Stimulated activated CD8-positive, alpha-beta memory T cell treated with anti-CD3 and anti-CD28 coated beads, Interleukin-7, amount 100 ng/mL, for 4 hours (primary cell): ENCODE results near the gene HUS1B.
"Not testable (repeated sequence)": the region's sequence is repeated elsewhere in the genome, so short reads cannot be mapped to it uniquely, and the experiment has no call there.

Experiments used
- DNase-seq, 2 donors: peaks; one replicate each; pipeline ENCODE4 v3.0.0-alpha.2; 2020; ENCODE audit warnings: low read depth in 2 of 2

The HUS1B gene

DNA sequence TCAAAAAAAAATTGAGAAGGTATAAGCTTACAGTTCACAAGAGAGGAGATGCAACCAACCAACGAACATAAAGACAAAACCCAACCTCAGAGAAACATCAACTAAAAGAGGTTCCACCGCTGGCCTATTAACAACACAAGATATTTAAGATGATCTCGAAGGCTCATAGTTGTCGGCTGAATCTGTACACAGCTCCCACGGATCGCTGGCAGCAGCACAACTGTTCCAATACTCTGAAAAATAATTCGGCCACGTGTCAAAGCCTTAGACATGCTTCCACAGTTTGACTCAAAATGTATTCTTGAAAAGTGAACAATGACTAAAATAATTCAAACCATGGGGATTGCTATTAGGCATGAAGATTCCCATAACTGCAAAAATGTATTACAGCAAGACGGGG lies 22.4 kb upstream of the HUS1B start:
- no peak for DNase-seq

DNA sequence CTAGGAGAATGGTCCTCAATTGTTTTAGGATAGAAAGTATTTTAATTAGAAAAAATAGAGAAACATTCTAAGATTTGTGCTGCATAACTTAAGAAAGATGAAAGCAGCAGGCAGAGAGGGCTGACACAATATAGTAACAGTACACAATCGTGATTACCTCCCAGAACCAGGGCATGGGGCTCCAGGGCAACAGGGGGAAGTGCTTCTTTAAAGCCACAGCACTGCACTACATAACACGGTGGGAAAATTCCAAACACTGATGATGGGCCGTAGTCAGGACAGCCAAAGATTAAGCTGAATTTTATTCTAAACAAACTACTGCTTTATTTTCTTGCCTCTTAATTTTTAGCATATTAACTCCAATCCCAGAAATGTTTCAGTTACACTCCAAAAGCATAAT lies 21.6 kb upstream of the HUS1B start:
- no peak for DNase-seq

DNA sequence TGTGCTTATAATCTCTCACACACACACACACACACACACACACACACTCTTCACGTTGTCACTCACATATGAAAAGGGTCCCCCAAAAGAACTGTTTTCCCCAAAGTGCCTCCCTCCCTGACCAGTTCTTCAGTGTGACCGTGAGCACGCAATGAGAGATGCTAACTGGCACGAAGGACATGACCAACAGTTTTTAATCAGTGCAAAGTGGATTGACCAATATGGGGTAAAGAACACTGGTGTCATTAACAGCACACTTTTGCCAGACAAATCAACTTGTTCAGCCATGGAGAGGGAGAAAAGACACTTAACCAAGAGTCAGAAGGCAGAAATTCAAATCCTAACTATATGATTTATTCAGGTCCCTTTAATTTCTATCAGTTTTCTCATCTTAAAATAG lies 21.0 kb upstream of the HUS1B start:
- no peak for DNase-seq

DNA sequence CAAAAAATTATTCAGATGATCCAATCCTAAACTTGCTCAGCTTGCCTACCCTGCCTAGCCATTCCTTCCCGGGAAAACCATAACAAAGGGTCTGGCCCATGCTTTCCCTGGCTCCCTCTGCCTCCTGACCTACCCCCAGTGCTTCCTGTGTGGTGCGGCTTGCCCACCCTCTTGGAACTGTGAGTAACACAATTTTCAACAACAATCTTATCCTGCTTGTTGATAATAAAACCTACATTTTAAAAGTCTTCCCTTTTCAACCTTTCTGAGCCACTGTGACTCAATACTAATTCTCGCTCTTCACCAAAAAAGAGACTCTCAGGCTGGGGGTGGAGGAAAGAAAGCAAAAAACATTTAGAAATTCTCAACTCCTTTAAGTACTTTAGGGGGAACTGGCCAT lies 18.1 kb upstream of the HUS1B start:
- no peak for DNase-seq

GRCh38 chr6:674406-674805 lies 17.5 kb upstream of the HUS1B start:
- DNase-seq = no peak

DNA sequence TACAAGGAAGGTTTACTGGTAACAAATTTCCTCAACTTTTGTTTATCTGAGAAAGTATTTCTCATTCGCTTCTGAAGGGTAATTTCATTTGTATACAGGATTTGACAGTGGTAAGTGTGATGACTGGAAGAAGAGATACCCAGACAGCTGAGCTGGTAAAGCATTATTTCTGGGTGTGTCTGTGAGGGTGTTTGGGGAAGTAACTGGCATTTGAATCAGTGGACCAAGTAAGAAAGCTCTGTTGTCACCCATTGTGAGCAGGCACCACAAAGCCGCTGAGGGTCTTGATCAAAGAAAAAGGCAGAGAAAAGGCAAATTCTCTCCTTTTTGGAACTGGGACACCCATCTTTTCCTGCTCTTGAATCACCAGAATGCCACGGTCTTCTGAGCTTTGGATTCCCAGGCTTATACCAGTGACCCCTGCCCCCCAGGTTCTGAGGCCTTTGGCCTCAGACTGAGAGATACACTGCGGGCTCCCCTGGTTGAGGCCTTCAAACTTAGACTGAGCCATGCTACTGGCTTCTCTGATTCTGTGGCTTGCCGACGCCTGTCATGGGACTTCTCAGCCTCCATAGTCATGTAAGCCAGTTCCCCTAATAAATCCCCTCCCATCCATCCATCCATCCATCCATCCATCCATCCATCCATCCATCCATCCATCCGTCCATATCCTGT lies 10.5 kb upstream of the HUS1B start:
- no peak for DNase-seq

DNA sequence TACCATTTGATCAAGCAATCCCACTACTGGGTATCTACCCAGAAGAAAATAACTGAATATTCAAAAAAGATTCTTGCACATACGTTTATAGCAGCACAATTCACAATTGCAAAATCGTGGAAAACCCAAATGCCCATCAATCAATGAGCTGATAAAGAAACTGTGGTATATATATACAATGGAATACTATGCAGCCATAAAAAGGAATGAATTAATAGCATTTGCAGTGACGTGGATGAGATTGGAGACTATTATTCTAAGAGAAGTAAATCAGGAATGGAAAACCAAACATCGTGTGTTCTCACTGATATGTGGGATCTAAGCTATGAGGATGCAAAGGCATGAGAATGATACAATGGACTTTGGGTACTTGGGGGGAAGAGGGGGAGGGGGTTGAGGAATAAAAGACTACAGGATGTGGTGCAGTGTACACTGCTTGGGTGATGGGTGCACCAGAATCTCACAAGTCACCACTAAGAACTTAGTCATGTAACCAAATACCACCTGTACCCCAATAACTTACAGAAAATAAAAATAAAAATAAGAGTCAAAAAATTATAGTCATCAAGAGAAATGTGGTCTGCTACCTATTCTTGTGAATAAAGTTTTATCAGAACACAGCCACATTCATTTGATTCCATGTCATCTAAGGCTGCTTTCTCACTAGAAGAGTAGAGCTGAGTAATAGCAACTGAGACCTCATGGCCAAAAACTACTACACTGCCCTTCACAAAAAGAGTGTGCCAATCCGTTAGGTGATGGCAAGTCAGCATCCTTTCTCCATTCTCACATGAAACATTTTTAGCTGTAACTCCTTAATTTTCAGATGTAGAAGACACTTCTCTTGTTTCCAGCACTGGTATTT lies 8.7 kb upstream of the HUS1B start:
- no peak for DNase-seq

- DNase-seq = not testable (repeated sequence)
Observed at GRCh38 chr6:663788-664187, 6.9 kb upstream of the HUS1B start.

DNA sequence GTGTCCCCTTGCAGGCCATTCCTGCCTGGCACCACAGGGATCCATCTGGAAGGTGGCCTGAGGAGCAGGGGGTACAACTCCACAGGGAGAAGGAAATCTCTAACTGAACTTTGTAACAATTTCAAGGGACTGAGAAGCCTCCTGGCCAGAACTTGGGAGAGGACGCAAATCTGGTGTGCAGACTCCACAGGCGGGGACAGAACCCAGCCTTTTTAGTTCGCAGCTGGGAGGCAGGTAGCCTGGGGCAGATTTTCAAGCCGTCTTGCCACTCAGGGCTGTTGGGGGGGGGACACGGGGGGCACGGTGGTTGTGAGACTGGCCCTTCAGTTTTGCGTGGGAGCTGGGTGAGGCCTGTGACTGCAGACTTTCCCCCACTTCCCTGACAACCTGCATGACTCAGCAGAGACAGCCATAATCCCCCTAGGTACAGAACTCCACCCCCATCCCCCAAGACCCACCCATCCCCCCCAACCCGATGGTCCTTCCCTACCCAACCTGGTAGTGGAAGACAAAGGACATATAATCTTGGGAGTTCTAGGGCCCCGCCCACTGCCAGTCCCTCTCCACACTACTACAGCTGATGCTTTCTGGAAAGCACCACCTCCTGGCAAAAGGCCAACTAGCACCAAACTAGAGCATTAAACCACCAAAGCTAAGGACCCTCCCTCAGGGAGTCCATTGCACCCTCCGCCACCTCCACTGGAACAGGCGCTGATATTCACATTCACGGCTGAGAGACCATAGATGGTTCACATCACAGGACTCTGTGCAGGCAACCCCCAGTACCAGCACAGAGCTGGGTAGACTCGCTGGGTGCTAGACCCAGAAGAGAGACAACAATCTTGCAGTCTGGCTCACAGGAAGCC lies 3.0 kb upstream of the HUS1B start:
- no peak for DNase-seq

DNA sequence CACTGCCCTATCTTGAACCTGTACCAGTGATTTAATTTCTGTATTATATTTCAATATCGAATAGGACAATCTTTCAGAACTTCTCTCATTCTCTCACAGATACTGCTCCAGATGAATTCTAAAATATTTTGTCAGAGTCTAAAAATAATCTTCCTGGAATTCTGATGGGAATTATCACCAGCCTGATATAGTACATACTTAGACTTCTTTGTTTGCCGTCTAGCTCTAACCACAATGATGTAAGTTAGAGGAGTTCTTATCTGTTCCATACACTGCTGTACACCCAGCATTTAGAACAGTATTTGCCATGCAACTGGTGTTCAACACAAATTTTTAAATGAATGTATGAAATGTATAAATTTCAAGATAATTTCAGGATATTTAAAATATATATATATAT lies 1.3 kb upstream of the HUS1B start:
- DNase-seq = no peak

GRCh38 chr6:657743-658142 lies 843 bp upstream of the HUS1B start:
- no peak for DNase-seq

GRCh38 chr6:654136-654535 lies 2.8 kb downstream of the HUS1B start:
- DNase-seq = no peak

DNA sequence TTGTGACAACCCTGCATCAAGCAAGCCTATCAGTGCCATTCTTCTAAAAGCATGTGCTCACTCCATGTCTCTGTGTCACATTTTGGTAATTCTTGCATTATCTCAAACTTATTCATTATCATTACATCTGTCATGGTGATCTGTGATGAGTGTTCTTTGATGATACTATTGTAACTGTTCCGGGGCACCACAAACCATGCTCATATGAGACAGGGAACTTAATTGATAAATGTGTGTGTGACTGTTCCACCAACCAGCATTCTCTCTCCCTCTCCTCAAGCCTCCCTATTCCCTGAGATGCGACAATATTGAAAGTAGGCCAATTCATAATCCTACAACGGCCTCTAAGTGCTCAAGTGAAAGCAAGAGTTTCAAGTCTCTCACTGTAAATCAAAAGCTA lies 4.0 kb downstream of the HUS1B start:
- DNase-seq = no peak

- no peak for DNase-seq
Observed at GRCh38 chr6:650098-650497, 6.8 kb downstream of the HUS1B start.

DNA sequence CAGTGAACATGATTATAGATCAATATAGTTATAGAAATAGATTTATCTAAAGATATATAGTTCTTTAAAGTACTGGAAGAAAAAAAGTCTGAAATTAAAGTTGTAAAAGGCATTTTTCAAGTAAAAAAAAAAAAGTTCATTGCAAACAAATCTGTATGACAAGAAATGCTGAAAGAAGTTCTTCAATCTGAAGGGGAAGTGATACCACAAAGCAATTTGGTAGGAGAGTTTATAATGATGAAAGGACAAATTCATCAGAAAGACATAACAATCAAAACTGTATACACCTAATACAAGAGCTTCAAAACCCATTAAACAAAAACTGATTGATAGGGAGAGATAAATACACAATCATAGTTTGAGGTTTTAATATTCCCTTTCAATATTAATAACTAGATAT lies 14.1 kb downstream of the HUS1B start:
- DNase-seq = no peak

DNA sequence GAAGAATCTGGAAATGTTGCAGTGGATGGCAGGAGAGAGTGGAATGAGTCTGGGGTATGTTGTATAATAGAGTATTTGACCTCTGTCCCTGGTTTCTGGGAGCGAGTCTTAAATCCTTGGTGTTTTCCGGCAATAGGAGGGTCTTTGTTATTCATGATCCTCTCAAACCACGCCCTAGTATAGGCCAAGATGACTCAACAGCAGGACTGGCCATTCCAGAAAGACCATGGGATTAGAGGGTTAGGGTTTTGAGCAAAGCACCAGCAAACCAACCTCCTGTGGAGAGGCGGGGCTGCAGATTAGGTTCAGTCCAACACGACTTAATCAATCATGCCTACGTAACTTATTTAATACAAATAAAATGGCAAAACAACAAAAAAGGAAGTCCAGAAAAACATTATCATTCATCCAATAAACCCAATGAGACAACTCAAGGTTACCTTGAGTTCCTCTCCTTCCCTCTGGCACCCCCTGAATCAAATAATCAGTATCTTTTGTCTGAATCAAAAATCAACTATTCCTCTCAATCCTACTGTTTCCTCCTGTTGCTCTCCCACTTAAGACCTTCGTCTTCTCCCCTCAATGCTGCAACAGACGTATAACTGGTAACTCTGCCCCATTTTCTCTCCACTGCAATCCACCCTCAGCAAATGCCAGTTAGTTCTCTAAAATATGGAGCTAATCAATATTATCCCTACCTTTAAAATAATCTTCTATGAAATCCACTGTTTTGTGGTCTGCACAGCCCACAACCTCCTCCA lies 15.5 kb downstream of the HUS1B start:
- no peak for DNase-seq

GRCh38 chr6:636488-636887 lies 20.4 kb downstream of the HUS1B start:
- no peak for DNase-seq

- no peak for DNase-seq
Observed at GRCh38 chr6:635233-635632, 21.7 kb downstream of the HUS1B start.

GRCh38 chr6:633611-634010 lies 23.3 kb downstream of the HUS1B start:
- no peak for DNase-seq

GRCh38 chr6:628766-629165 lies 28.1 kb downstream of the HUS1B start:
- no peak for DNase-seq

- no peak for DNase-seq
Observed at GRCh38 chr6:626236-626635, 30.7 kb downstream of the HUS1B start.

GRCh38 chr6:624979-625378 lies 31.9 kb downstream of the HUS1B start:
- no peak for DNase-seq
